Osteocyte (in vitro differentiated cells): ENCODE data around the gene TSPAN5. TPM values are rescaled to one million over a fixed set of nuclear protein-coding genes. Genes with fewer than 3 reads are reported as not detected.

Experiments used
- DNase-seq: peaks from one replicate; pipeline ENCODE4 v3.0.0; 2021; ENCODE audit warnings: mixed read lengths; ENCODE audit not compliant: unreplicated experiment; ENCODE audit errors: extremely low spot score
- H3K27ac Mint-ChIP-seq: one replicate; pipeline ENCODE4 v1.8.0; 2021; ENCODE audit warnings: mild to moderate bottlenecking, mixed read lengths; ENCODE audit not compliant: unreplicated experiment
- H3K27me3 Mint-ChIP-seq: one replicate; pipeline ENCODE4 v1.8.0; 2021; ENCODE audit warnings: mixed read lengths; ENCODE audit not compliant: unreplicated experiment
- H3K36me3 Mint-ChIP-seq: one replicate; pipeline ENCODE4 v1.8.0; 2021; ENCODE audit warnings: mixed read lengths; ENCODE audit not compliant: unreplicated experiment
- H3K4me1 Mint-ChIP-seq: one replicate; pipeline ENCODE4 v1.8.0; 2021; ENCODE audit warnings: mixed read lengths; ENCODE audit not compliant: unreplicated experiment
- H3K4me3 Mint-ChIP-seq: one replicate; pipeline ENCODE4 v1.8.0; 2021; ENCODE audit warnings: mild to moderate bottlenecking, moderate library complexity, mixed read lengths; ENCODE audit not compliant: unreplicated experiment
- H3K9me3 Mint-ChIP-seq: one replicate; pipeline ENCODE4 v1.8.0; 2021; ENCODE audit warnings: mixed read lengths; ENCODE audit not compliant: unreplicated experiment
- total RNA-seq: library from RNA; stranded (reverse); gene quantifications from 2 replicates; pipeline ENCODE4 v1.2.1, GENCODE V29; 2021
- TF ChIP-seq, protein P1 (sequence below): fragments of 200-600 bp; sonication (generic); IDR thresholded peaks from 2 replicates; pipeline ENCODE4 v1.5.0; 2021; ENCODE audit warnings: antibody characterized with exemption, mild to moderate bottlenecking, moderate library complexity

TSPAN5 gene
- total RNA-seq, 1 donor from 2014 or later = 64.2 TPM

DNA sequence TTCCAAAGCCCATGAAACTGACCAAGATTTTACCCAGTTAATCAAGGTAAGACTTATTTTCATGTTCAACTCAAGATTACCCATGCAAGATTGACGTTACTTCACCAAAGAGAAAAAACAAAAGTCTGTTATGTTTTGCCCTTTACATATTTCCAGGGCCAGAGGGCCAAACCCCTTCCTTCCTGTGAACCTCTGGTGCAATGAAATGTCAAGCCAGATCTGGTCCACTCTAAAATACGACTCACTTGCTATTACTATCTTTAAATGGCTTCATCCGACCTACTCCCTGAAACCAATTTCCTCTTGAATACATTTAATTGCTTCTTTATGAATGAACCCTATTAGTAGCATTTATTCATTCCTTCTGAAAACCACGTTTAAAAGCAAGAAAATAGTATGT is 33.0 kb downstream of the TSPAN5 start:
- Mint-ChIP-seq H3K4me3 (no peak overlapping the region), H3K27me3 (no peaks in the 10 kb centered on the region), H3K9me3 (no peaks in the 10 kb centered on the region), H3K4me1 (peaks cover 75% of the 10 kb centered on the region), H3K36me3 (peaks cover 2% of the 10 kb centered on the region), H3K27ac (peak overlapping the region; percentile 88)
- TF ChIP-seq, protein P1, sequence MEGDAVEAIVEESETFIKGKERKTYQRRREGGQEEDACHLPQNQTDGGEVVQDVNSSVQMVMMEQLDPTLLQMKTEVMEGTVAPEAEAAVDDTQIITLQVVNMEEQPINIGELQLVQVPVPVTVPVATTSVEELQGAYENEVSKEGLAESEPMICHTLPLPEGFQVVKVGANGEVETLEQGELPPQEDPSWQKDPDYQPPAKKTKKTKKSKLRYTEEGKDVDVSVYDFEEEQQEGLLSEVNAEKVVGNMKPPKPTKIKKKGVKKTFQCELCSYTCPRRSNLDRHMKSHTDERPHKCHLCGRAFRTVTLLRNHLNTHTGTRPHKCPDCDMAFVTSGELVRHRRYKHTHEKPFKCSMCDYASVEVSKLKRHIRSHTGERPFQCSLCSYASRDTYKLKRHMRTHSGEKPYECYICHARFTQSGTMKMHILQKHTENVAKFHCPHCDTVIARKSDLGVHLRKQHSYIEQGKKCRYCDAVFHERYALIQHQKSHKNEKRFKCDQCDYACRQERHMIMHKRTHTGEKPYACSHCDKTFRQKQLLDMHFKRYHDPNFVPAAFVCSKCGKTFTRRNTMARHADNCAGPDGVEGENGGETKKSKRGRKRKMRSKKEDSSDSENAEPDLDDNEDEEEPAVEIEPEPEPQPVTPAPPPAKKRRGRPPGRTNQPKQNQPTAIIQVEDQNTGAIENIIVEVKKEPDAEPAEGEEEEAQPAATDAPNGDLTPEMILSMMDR = no peak
- DNase-seq = no peak

DNA sequence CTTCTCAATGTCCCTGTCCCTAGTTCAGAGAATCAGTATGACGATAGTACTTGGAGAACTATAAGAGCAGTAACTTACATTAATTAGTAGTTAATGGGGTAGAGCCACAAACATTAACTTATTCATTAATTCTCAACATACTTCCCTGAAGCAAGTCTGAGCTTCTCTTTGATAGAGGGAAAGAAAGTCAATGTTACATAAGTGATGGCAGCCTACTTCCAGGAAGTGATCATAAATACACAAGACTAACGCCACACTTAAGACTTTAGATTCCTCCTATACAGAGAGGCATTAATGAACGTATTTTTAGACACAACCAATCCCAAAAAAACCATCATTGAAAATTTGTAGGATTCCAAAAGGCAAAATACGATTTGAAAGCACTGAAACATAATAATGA is 33.8 kb downstream of the TSPAN5 start:
- DNase-seq = no peak
- TF ChIP-seq, protein P1 = no peak
- H3K4me1 Mint-ChIP-seq = peaks cover 72% of the 10 kb centered on the region
- no peaks in the 10 kb centered on the region for H3K27me3 Mint-ChIP-seq
- no peak overlapping the region for H3K4me3 Mint-ChIP-seq
- H3K27ac Mint-ChIP-seq = peak overlapping the region; percentile 70
- peaks cover 2% of the 10 kb centered on the region for H3K36me3 Mint-ChIP-seq
- H3K9me3 Mint-ChIP-seq = no peaks in the 10 kb centered on the region

DNA sequence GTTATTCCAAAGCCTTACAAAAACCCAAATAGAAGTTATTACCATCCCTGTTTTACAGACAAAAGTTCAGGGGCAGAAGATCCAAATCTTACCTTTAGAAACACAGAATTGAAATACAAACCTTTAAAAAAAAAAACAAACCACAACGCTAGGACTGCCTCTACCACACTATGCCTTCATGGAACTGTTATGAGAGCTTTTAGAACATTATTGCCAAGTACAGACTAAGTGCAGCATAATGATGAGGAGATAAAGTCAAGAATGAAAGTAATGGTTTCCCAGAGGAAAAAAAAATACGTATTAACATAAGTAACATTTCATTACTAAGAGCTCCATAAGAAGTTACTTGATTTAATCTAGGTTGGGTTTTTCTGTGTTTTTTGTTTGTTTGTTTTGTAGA is 34.3 kb downstream of the TSPAN5 start:
- no peaks in the 10 kb centered on the region for H3K27me3 Mint-ChIP-seq
- peaks cover 69% of the 10 kb centered on the region for H3K4me1 Mint-ChIP-seq
- H3K27ac Mint-ChIP-seq = peak overlapping the region; percentile 70
- DNase-seq = no peak
- no peaks in the 10 kb centered on the region for H3K9me3 Mint-ChIP-seq
- H3K36me3 Mint-ChIP-seq = peaks cover 2% of the 10 kb centered on the region
- H3K4me3 Mint-ChIP-seq = no peak overlapping the region
- TF ChIP-seq, protein P1 = no peak

DNA sequence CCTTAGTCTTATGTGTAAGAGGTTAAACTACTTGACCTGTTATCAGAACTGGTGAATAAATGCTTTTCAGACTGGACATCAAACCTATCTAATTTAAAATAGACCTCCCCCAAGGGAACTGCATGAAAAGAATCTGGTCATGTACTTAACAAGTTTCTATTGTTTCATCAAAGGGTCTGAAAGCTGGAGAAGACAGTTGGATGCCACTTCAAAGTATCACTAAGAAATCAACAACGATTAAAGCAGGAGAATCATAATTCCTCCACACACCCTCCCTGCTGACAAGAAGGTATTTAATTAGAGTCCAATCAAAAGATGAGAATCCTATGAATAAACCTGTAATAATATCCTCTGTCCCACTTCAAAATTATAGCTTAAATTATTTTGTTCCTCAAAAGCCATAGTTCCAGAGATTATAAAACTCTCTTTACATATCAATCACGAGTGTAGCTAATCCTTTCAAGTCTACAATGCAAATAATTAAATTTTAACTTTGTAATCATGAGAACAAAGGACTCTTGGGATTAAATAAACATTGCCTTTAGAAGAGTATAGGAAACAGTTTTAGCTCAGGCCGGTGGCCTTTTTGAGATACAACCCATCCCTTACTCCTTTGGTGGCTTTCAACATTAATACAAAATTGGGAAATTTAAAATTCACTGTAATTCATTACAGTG is 35.1 kb downstream of the TSPAN5 start:
- Mint-ChIP-seq H3K4me1 (peaks cover 72% of the 10 kb centered on the region), H3K36me3 (no peaks in the 10 kb centered on the region), H3K9me3 (no peaks in the 10 kb centered on the region), H3K27me3 (no peaks in the 10 kb centered on the region), H3K27ac (peak overlapping the region; percentile 19), H3K4me3 (no peak overlapping the region)
- no peak for DNase-seq
- TF ChIP-seq, protein P1 = no peak

DNA sequence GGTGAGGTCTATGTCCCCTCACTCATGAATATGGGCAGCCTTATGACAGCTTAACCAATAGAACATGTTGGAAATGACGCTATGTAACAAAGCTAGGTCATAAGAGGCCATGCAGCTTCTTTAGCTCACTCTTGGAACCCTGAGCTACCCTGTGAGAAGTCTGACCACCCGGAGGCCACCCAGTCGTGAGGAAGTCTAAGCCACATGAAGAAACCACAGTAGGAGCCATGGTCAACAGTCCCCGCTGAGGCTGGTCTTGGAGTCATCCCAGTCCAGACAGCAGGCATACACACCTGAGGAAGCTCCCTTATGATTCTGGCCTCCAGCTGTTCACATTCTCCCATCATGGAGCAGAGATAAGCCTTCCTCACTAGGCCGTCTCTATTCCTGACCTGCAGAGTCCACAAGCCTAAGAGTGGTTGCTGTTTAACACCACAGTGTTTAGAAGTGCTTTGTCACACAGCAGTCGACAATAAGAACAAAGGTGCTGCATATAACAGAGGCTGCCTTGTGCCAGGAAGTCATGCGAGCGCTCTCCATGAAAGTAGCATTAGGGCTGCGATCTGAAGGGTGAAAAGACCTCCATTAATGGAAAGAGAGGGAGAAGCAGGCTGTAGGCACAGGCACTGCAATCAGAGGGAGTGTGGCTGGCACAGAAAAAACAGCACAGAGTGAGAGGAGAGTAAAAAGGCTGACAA is 38.2 kb downstream of the TSPAN5 start:
- Mint-ChIP-seq H3K9me3 (no peaks in the 10 kb centered on the region), H3K27me3 (no peaks in the 10 kb centered on the region), H3K27ac (no peak overlapping the region), H3K4me1 (peaks cover 66% of the 10 kb centered on the region), H3K4me3 (no peak overlapping the region), H3K36me3 (no peaks in the 10 kb centered on the region)
- no peak for DNase-seq
- TF ChIP-seq, protein P1 = no peak
